K562 (cell line): ENCODE results near the gene KATNAL1. TPM values are rescaled to one million over a fixed set of nuclear protein-coding genes. Genes with fewer than 3 reads are reported as not detected.

Source experiments
- ATAC-seq: fragments of 200-7000 bp; cut with Tn5 transposase; 3 replicates; pipeline ENCODE4 v1.9.1; 2020; ENCODE audit warnings: moderate library complexity
- BruUV-seq: library from RNA; stranded (reverse); fragments of 400-500 nt; replicated peaks from 2 replicates; lab custom pipeline; 2021; lab: Mats Ljungman, UMichigan
- CTCF ChIA-PET: fragments of 300-600 bp; formaldehyde crosslinking; extraction: SDS; loops from one replicate; lab custom pipeline; 2021; ENCODE audit warnings: low intra/inter-chr PET ratio; lab: Yijun Ruan, JAX
- POLR2A ChIA-PET: fragments of 300-600, 350-650 bp; sonication (Branson Sonifier 250); formaldehyde crosslinking; extraction: SDS; loops from one replicate; lab custom pipeline; 2021; ENCODE audit warnings: antibody characterized with exemption, inconsistent platforms; lab: Yijun Ruan, JAX
- DNase-seq, 4 experiments: peaks; one replicate each; pipeline versions ENCODE4 v3.0.0 to v3.0.0-alpha.2; 2011 to 2018; ENCODE audit warnings: low spot score in 3 of 4, mixed read lengths in 3 of 4; ENCODE audit errors: extremely low read depth in 1 of 4
- FAIRE-seq: peaks from 2 replicates; lab custom pipeline; 2011; peaks lifted over from hg19 to GRCh38; lab: Jason Lieb, UNC
- H2AFZ ChIP-seq: 2 replicates; pipeline ENCODE4 v1.6.0; 2011; ENCODE audit warnings: low read depth, low read length, control low read depth, inconsistent platforms
- H3K27ac ChIP-seq: fragments of 200-600 bp; 3 replicates; pipeline ENCODE4 v1.8.0; 2011; ENCODE audit warnings: low read depth, mild to moderate bottlenecking, control low read depth, inconsistent platforms, low read length, moderate library complexity, mixed read lengths; ENCODE audit errors: extremely low read depth
- H3K27me3 ChIP-seq, 2 experiments: fragments of 300-600 bp in 1 of 2; 2 replicates in 1 of 2; 3 replicates in 1 of 2; pipeline versions ENCODE4 v1.6.0 to v1.8.0; 2011; ENCODE audit warnings: inconsistent platforms in 2 of 2, low read length in 2 of 2, mild to moderate bottlenecking in 1 of 2, mixed read lengths in 1 of 2, moderate library complexity in 1 of 2; ENCODE audit not compliant: control insufficient read depth in 2 of 2, insufficient read depth in 2 of 2
- H3K36me3 ChIP-seq: fragments of 300-600 bp; 3 replicates; pipeline ENCODE4 v1.8.0; 2011; ENCODE audit warnings: mild to moderate bottlenecking, low read length, inconsistent platforms; ENCODE audit not compliant: control insufficient read depth, insufficient read depth
- H3K4me1 ChIP-seq, 2 experiments: fragments of 200-600 bp in 1 of 2; replicated peaks in 1 of 2; 2 replicates in 1 of 2; 3 replicates in 1 of 2; pipeline versions ENCODE4 v1.5.1 to v1.8.0; 2011; ENCODE audit warnings: inconsistent platforms in 2 of 2, low read length in 2 of 2, mild to moderate bottlenecking in 1 of 2, mixed read lengths in 1 of 2, moderate library complexity in 1 of 2; ENCODE audit not compliant: control insufficient read depth in 2 of 2, insufficient read depth in 2 of 2
- H3K4me2 ChIP-seq: 2 replicates; pipeline ENCODE4 v1.6.1; 2011; ENCODE audit warnings: low read length, control low read depth, inconsistent platforms, mixed read lengths; ENCODE audit not compliant: insufficient read depth
- H3K4me3 ChIP-seq: fragments of 200-600 bp; sonication (generic), shearing (Covaris generic); 2 replicates; pipeline ENCODE4 v1.5.1; 2016; ENCODE audit warnings: control low read depth, inconsistent platforms
- H3K79me2 ChIP-seq: fragments of 200-600 bp; 3 replicates; pipeline ENCODE4 v1.8.0; 2011; ENCODE audit warnings: low read length, inconsistent platforms; ENCODE audit not compliant: control insufficient read depth, insufficient read depth
- H3K9ac ChIP-seq, 2 experiments: 2 replicates each; pipeline versions ENCODE4 v1.6.0 to v1.6.1; 2011; ENCODE audit warnings: low read depth in 2 of 2, low read length in 2 of 2, control low read depth in 1 of 2, inconsistent platforms in 1 of 2, mild to moderate bottlenecking in 1 of 2, mixed read lengths in 1 of 2; ENCODE audit not compliant: insufficient read depth in 1 of 2
- H3K9me1 ChIP-seq: one replicate; pipeline ENCODE4 v1.6.0; 2011; ENCODE audit warnings: inconsistent platforms, mild to moderate bottlenecking, low read length, moderate library complexity; ENCODE audit not compliant: control insufficient read depth, insufficient read depth
- H3K9me3 ChIP-seq: replicated peaks from 2 replicates; pipeline ENCODE4 v1.5.1; 2011; ENCODE audit warnings: low read depth, low read length, inconsistent platforms; ENCODE audit not compliant: control insufficient read depth, insufficient read depth
- H4K20me1 ChIP-seq: replicated peaks from 2 replicates; pipeline ENCODE4 v1.6.1; 2011; ENCODE audit warnings: low read length, inconsistent platforms, mixed read lengths; ENCODE audit not compliant: control insufficient read depth, insufficient read depth
- HDAC3 ChIP-seq: fragments of 450-650 bp; IDR thresholded peaks from 2 replicates; pipeline ENCODE4 v1.6.1; 2018; ENCODE audit warnings: borderline replicate concordance, mild to moderate bottlenecking, moderate library complexity; ENCODE audit not compliant: partially characterized antibody
- KLF1 ChIP-seq: fragments of 450-650 bp; IDR thresholded peaks from 2 replicates; pipeline ENCODE4 v1.6.1; 2016; ENCODE audit warnings: missing genetic modification characterization, missing compliant biosample characterization
- MECOM ChIP-seq: fragments of 250-450 bp; sonication (Bioruptor Pico); IDR thresholded peaks from 2 replicates; pipeline ENCODE4 v1.8.0; 2022; ENCODE audit warnings: inconsistent platforms
- MXD1 ChIP-seq: fragments of 250-450 bp; sonication (Bioruptor Pico); IDR thresholded peaks from 2 replicates; pipeline ENCODE4 v1.8.0; 2021; ENCODE audit warnings: borderline replicate concordance, mild to moderate bottlenecking, moderate library complexity; ENCODE audit not compliant: poor library complexity, severe bottlenecking
- NFRKB ChIP-seq: fragments of 450-650 bp; IDR thresholded peaks from 2 replicates; pipeline ENCODE4 v1.6.1; 2016; ENCODE audit warnings: low read depth
- SFPQ ChIP-seq: fragments of 200-400 bp; formaldehyde crosslinking; IDR thresholded peaks from 2 replicates; pipeline ENCODE4 v1.6.1; 2017; ENCODE audit warnings: mild to moderate bottlenecking, low read depth, low read length, moderate library complexity
- SMARCA4 ChIP-seq: fragments of 450-650 bp; IDR thresholded peaks from 2 replicates; pipeline ENCODE4 v1.6.1; 2016
- SRSF9 ChIP-seq: fragments of 200-400 bp; formaldehyde crosslinking; IDR thresholded peaks from 2 replicates; pipeline ENCODE4 v1.6.1; 2017; ENCODE audit warnings: low read depth, low read length, borderline replicate concordance
- ZNF134 ChIP-seq: fragments of 250-450 bp; sonication (Bioruptor Pico); conservative IDR thresholded peaks from 2 replicates; pipeline ENCODE4 v1.4.0; 2020
- ZNF583 ChIP-seq: fragments of 250-450 bp; sonication (Bioruptor Pico); IDR thresholded peaks from 2 replicates; pipeline ENCODE4 v1.4.0; 2020
- WGBS: fragments of 100-300 bp; shearing (Covaris generic); methylation state at CpG from one replicate; pipeline ENCODE4 v1.1.6; 2016; ENCODE audit warnings: low coverage, mixed read lengths; ENCODE audit not compliant: insufficient coverage; ENCODE audit errors: missing lambda C conversion rate; 5-methylcytosine and 5-hydroxymethylcytosine counted together
- in situ Hi-C: fragments of 300-500 bp; cut with MboI; formaldehyde crosslinking; loops from 4 replicates; pipeline ENCODE4 v1.15.0; 2018; ENCODE audit warnings: inconsistent platforms, mixed read lengths
- intact Hi-C: fragments of 100-400 bp; cut with micrococcal nuclease; formaldehyde crosslinking; loops from 2 replicates; pipeline ENCODE4 v1.14.2; 2022
- polyA plus RNA-seq, 8 experiments: library from polyadenylated mRNA; depleted of rRNA in 4 of 8; stranded (reverse) in 5 of 8; unstranded in 3 of 8; fragments of >200 nt; fragmentation: Nextera tagmentation in 2 of 8; fragmentation: Illumina TruSeq in 1 of 8; extraction: Ambion mirVana in 2 of 8; extraction: Trizol in 1 of 8; gene quantifications; 2 replicates each; pipeline versions ENCODE4 v1.2.1 to v1.2.3, GENCODE V29; 2011 to 2014; ENCODE audit warnings: inconsistent platforms in 1 of 8, missing spikeins in 1 of 8
- total RNA-seq, 7 experiments: library from RNA; depleted of rRNA in 6 of 7; stranded (reverse); fragments of >200 nt in 6 of 7; fragmentation: Illumina TruSeq in 2 of 7; extraction: Trizol in 2 of 7; gene quantifications; 2 replicates each; pipeline versions ENCODE4 v1.2.1 to v1.2.3, GENCODE V29; 2011 to 2021; ENCODE audit warnings: low replicate concordance in 1 of 7

KATNAL1 gene
- total and polyA plus RNA-seq, 9 of the 15 experiments (the other 6 are each of a cell fraction or from before 2014, with no cell fraction given) = 2.5 to 8.2 (median 5.5) TPM

- Histone ChIP-seq H3K4me3 (no peak overlapping the region), H3K27me3 (peaks cover 3 to 35% of the 10 kb centered on the region in 2 experiments; a peak in 4 of 5 replicates), H3K79me2 (no peaks in the 10 kb centered on the region), H4K20me1 (no peaks in the 10 kb centered on the region), H3K27ac (no peak overlapping the region), H3K9me3 (no peaks in the 10 kb centered on the region), H3K4me2 (no peak overlapping the region), H3K36me3 (no peaks in the 10 kb centered on the region), H3K9ac (no peak overlapping the region), H3K4me1 (no peaks in the 10 kb centered on the region), H2AFZ (no peak overlapping the region), H3K9me1 (no peaks in the 10 kb centered on the region)
- ChIA-PET POLR2A (no interaction called here), CTCF (no interaction called here)
- in situ Hi-C loops (no loop called here), intact Hi-C loops (no loop called here)
- 0% methylated on average over 9 of the region's 9 CpGs for WGBS
- no TSS peak for BruUV-seq
- FAIRE-seq = no peak
- no peak for ATAC-seq
- no peak for DNase-seq
- no peak for TF ChIP-seq KLF1 (tag)
- no peak for TF ChIP-seq HDAC3
- no peak for TF ChIP-seq SRSF9
- TF ChIP-seq ZNF134 (CRISPR knock-in tag) = no peak
- no peak for TF ChIP-seq SMARCA4
- no peak for TF ChIP-seq ZNF583
- TF ChIP-seq NFRKB = no peak
- no peak for TF ChIP-seq MECOM (CRISPR knock-in tag)
- TF ChIP-seq MXD1 (CRISPR knock-in tag) = no peak
- TF ChIP-seq SFPQ = no peak
Measured at GRCh38 chr13:30164146-30164545, 143.2 kb downstream of the KATNAL1 start.
